GM06990 (cell line): ENCODE data around the gene PHACTR2.
"Not testable (repeated sequence)": the region's sequence is repeated elsewhere in the genome, so short reads cannot be mapped to it uniquely, and the experiment has no call there.

Source experiments
- DNase-seq: peaks from one replicate; pipeline ENCODE4 v3.0.0-alpha.2; 2011; ENCODE audit not compliant: insufficient read length; ENCODE audit errors: extremely low read depth
- H3K27me3 ChIP-seq: replicated peaks from 2 replicates; pipeline ENCODE4 v1.6.0; 2011; ENCODE audit warnings: low read length; ENCODE audit not compliant: control insufficient read depth, insufficient read depth
- H3K36me3 ChIP-seq: 2 replicates; pipeline ENCODE4 v1.5.1; 2011; ENCODE audit warnings: low read length; ENCODE audit not compliant: control insufficient read depth, insufficient read depth
- H3K4me3 ChIP-seq: replicated peaks from 2 replicates; pipeline ENCODE4 v1.5.1; 2011; ENCODE audit warnings: low read depth, mild to moderate bottlenecking, control low read depth, low read length
- CTCF ChIP-seq: IDR thresholded peaks from 2 replicates; pipeline ENCODE4 v1.5.1; 2011; ENCODE audit warnings: low read length, control low read depth, mild to moderate bottlenecking, inconsistent platforms; ENCODE audit not compliant: insufficient read depth, poor library complexity, severe bottlenecking

The PHACTR2 gene

GRCh38 chr6:143872201-143872600 lies 194.4 kb downstream of the PHACTR2 start:
- TF ChIP-seq CTCF: no peak
- no peaks in the 10 kb centered on the region for H3K27me3 ChIP-seq
- no peak for DNase-seq
- H3K4me3 ChIP-seq: no peak overlapping the region
- no peaks in the 10 kb centered on the region for H3K36me3 ChIP-seq

- H3K4me3 ChIP-seq, DNase-seq, H3K27me3 ChIP-seq, H3K36me3 ChIP-seq: not testable (repeated sequence)
These were observed 195.8 kb downstream of the PHACTR2 start for GRCh38 chr6:143873600-143873999.

- not testable (repeated sequence) for H3K36me3 ChIP-seq, H3K4me3 ChIP-seq, H3K27me3 ChIP-seq, DNase-seq
These were observed 196.7 kb downstream of the PHACTR2 start for GRCh38 chr6:143874503-143874902.

DNA sequence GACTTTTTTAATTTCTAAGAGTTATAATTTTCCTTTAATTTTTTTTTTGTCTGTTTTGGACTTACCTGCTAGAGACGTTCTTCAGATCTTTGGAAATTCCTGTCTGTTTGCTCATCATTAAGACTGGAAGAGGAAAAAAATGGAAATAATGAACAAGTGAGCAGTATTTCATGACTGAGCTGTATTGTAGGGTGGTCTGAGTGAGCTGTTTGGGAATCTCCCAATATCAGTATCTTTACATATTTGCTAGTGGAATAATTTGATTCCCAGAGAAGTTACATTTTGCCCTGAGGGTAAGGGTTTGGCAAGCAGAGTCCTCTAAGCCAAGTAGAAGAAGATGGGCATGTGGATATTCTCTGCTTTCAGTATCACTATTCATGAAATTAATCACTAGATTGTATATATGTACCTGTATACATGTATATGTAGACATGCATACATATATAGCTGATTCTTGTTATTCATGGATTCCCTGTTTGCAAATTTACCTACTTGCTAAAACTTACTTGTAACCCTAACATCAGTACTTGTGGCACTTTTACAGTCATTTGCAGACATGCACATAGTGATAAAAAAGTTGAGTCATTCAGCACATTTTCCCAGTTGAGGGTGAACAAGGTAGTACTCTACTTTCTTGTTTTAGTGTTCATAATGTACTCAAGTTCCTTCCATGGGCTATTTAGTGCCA lies 200.0 kb downstream of the PHACTR2 start:
- Histone ChIP-seq H3K4me3 (no peak overlapping the region), H3K27me3 (no peaks in the 10 kb centered on the region), H3K36me3 (no peaks in the 10 kb centered on the region)
- DNase-seq: no peak
- TF ChIP-seq CTCF: no peak

DNA sequence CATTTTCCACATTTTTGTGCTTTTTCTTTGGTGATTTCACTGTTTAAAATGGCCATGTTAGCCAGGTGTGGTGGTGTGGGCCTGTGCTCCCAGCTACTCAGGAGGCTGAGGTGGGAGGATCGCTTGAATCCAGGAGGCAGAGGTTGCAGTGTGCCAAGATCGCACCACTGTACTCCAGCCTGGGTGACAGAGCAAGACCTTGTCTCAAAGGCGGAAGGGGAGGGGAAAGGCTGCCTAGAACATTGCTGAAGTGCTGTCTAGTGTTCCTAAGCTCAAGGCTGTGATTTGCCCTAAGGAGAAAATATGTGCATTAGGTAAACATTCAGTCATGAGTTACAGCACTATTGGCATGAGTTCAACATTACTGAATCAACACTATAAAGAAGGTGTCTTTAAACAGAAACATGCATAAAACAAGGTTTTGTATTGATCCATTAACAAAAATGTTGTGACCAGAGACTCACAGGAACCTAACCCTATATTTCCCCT lies 200.6 kb downstream of the PHACTR2 start:
- H3K4me3 ChIP-seq: no peak overlapping the region
- H3K27me3 ChIP-seq: no peaks in the 10 kb centered on the region
- DNase-seq: no peak
- no peaks in the 10 kb centered on the region for H3K36me3 ChIP-seq
- no peak for TF ChIP-seq CTCF

GRCh38 chr6:143880412-143880811 lies 202.6 kb downstream of the PHACTR2 start:
- DNase-seq: no peak
- Histone ChIP-seq H3K36me3 (no peaks in the 10 kb centered on the region), H3K4me3 (no peak overlapping the region), H3K27me3 (no peaks in the 10 kb centered on the region)
- TF ChIP-seq CTCF: no peak
